Measurements from ENCODE around the gene NT5C1A. TPM values are rescaled to one million over a fixed set of nuclear protein-coding genes. Genes with fewer than 3 reads are reported as not detected.
A peak's percentile ranks its signal among the peaks of the same experiment; 100 is the strongest.

The NT5C1A gene
- total and polyA plus RNA-seq, 3 experiments from 2014 or later, result not detected

DNA sequence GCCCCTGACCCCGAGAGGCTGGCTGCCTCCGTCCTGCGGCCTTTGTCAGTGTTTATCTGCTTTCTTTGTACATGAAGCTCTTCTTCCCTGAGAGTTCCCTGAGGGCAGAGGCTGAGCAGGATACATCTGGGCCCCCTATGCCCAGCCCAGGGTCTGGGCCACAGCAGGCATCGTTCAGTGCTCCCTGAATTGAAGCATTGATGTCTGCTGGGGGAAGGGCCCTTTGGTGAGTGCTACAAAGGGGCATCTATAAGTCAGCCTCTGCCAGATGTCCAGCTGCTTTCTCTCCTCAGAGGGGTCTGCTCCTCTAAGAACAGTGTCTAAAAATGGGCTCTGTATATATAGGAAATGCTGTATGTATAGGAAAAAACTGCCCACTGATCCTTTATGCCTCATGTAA, 34.5 kb downstream of the NT5C1A start:
- no peak overlapping the region for H3K27ac Mint-ChIP-seq
- no peaks in the 10 kb centered on the region for H3K9me3 Mint-ChIP-seq
- H3K27me3 Mint-ChIP-seq, result peaks cover 26 to 64% of the 10 kb centered on the region in 2 donors
- H3K4me3 ChIP-seq (ENCODE audit: low read length), result no peak overlapping the region
- H3K36me3 ChIP-seq (ENCODE audit: insufficient read depth, low read length), result no peaks in the 10 kb centered on the region
- CTCF ChIA-PET, result interaction anchor here (1.0 kb wide), 1 partner anchor 11 kb away, joined by 3 read pairs; no protein-coding TSS in a partner anchor
- POLR2A ChIA-PET, result no interaction called here
- peaks cover 16% of the 10 kb centered on the region for H3K27me3 ChIP-seq (ENCODE audit: insufficient read depth, low read length, poor library complexity, severe bottlenecking)
- no peak overlapping the region for H3K27ac ChIP-seq (ENCODE audit: low read depth, low read length)
- no peak overlapping the region for H3K4me3 Mint-ChIP-seq
- peaks cover 1 to 5% (median 3%) of the 10 kb centered on the region in 3 donors for H3K4me1 Mint-ChIP-seq
- no peak for DNase-seq
- H3K36me3 Mint-ChIP-seq, result no peaks in the 10 kb centered on the region
- no peaks in the 10 kb centered on the region for H3K4me1 ChIP-seq (ENCODE audit: insufficient read depth, low read length)
- H3K9me3 ChIP-seq (ENCODE audit: low read length), result no peaks in the 10 kb centered on the region

DNA sequence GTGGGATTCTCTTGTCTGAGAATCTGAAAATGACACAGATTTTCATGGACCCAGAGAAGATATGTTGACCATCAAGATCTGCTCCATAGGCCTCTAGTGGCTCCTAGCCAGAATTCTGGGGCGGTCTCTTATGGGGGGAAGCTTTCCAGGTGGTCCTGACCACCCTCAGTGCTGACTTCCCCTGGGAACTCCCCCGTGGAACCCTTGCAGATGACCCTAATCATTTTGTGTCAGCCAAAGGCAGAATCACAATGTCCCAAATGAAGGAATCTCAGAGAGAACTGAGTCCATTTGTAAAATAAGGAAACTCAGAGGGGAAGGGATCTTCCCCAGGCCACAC, 36.1 kb downstream of the NT5C1A start:
- Mint-ChIP-seq H3K27ac (no peak overlapping the region), H3K27me3 (peaks cover 29 to 64% of the 10 kb centered on the region in 2 donors)

DNA sequence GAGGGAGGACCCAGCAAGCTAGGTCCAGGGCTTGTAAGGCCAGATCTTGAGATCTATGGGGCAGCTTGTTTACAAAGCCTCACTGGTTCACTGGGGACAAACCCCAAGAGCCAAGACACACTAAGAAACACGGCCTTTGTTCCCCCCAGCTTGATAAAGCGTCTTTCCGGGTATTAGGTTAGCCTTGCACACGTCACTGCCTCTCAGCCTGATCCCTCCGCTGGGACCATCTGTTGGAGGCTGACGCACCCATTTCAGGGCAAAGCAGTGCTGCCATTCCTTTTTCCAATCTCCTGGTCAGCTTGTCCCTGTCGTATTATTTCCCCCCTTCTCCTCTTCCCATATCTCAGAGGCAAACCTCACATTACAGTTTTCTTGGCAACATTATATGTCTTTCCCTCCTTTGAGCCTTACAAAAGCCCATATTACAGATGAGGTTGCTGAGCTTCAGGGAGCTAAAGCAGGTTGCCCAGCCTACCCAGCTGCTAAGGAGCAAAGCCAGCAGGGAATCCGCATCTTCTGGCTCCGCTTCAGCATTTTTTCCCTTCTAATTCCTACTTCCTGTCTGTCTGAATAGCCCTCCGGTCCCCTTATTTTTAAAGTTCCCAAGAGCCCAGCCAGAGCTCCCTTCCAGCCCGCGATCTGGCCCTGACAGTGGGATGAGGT, 36.6 kb downstream of the NT5C1A start:
- H3K9me3 ChIP-seq (ENCODE audit: low read length), result no peaks in the 10 kb centered on the region
- H3K27me3 ChIP-seq (ENCODE audit: insufficient read depth, low read length, poor library complexity, severe bottlenecking), result peaks cover 16% of the 10 kb centered on the region
- H3K4me1 ChIP-seq (ENCODE audit: insufficient read depth, low read length), result no peaks in the 10 kb centered on the region
- ChIA-PET CTCF (interaction anchor here (1.3 to 1.6 kb wide), 2 partner anchors 22 to 30 kb away, joined by 4 to 9 read pairs; no protein-coding TSS in a partner anchor), POLR2A (no interaction called here)
- H3K9me3 Mint-ChIP-seq, result no peaks in the 10 kb centered on the region
- H3K36me3 Mint-ChIP-seq, result no peaks in the 10 kb centered on the region
- H3K27me3 Mint-ChIP-seq, result peaks cover 29 to 60% of the 10 kb centered on the region in 2 donors
- no peaks in the 10 kb centered on the region for H3K36me3 ChIP-seq (ENCODE audit: insufficient read depth, low read length)
- no peak overlapping the region for H3K27ac Mint-ChIP-seq
- H3K4me3 ChIP-seq (ENCODE audit: low read length), result no peak overlapping the region
- no peak for DNase-seq
- H3K4me3 Mint-ChIP-seq, result no peak overlapping the region
- no peak overlapping the region for H3K27ac ChIP-seq (ENCODE audit: low read depth, low read length)
- H3K4me1 Mint-ChIP-seq, result peaks cover 1 to 5% (median 3%) of the 10 kb centered on the region in 3 donors

More for the DNA sequence above, 36.1 kb downstream of the NT5C1A start:
- Mint-ChIP-seq H3K36me3 (no peaks in the 10 kb centered on the region), H3K4me3 (no peak overlapping the region), H3K4me1 (peaks cover 1 to 5% (median 3%) of the 10 kb centered on the region in 3 donors), H3K9me3 (no peaks in the 10 kb centered on the region)
- Histone ChIP-seq H3K27ac (ENCODE audit: low read depth, low read length) (no peak overlapping the region), H3K4me3 (ENCODE audit: low read length) (no peak overlapping the region), H3K36me3 (ENCODE audit: insufficient read depth, low read length) (no peaks in the 10 kb centered on the region), H3K27me3 (ENCODE audit: insufficient read depth, low read length, poor library complexity, severe bottlenecking) (peaks cover 16% of the 10 kb centered on the region), H3K9me3 (ENCODE audit: low read length) (no peaks in the 10 kb centered on the region), H3K4me1 (ENCODE audit: insufficient read depth, low read length) (no peaks in the 10 kb centered on the region)
- ChIA-PET CTCF (no interaction called here), POLR2A (no interaction called here)
- no peak for DNase-seq

DNA sequence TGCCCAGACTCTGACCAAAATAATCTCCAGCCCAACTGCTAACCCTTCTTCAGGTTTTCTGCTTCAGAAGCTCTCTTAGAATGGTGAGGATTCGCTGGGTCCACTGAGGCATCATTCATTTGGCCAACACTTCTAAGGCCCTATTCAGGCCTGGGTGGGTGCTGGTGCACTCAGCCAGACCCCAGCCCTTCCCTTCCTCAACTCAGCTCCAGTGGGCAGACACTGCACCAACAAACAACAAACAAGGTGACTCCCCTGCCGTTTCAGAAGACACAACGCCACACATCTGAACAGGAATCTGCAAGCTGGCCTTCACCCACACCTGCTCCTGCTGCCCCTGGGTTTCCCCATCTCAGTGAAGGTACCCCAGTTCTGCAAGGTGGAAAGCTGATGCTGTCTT, 38.5 kb downstream of the NT5C1A start:
- Histone ChIP-seq H3K36me3 (ENCODE audit: insufficient read depth, low read length) (no peaks in the 10 kb centered on the region), H3K27ac (ENCODE audit: low read depth, low read length) (no peak overlapping the region), H3K4me3 (ENCODE audit: low read length) (no peak overlapping the region), H3K27me3 (ENCODE audit: insufficient read depth, low read length, poor library complexity, severe bottlenecking) (peaks cover 8% of the 10 kb centered on the region), H3K4me1 (ENCODE audit: insufficient read depth, low read length) (no peaks in the 10 kb centered on the region), H3K9me3 (ENCODE audit: low read length) (no peaks in the 10 kb centered on the region)
- Mint-ChIP-seq H3K9me3 (no peaks in the 10 kb centered on the region), H3K36me3 (no peaks in the 10 kb centered on the region), H3K27me3 (peaks cover 19 to 52% of the 10 kb centered on the region in 2 donors), H3K27ac (peak overlapping the region in 1 of 8 donors; percentile 20), H3K4me1 (no peaks in the 10 kb centered on the region), H3K4me3 (no peak overlapping the region)
- ChIA-PET POLR2A (no interaction called here), CTCF (no interaction called here)
- no peak for DNase-seq

DNA sequence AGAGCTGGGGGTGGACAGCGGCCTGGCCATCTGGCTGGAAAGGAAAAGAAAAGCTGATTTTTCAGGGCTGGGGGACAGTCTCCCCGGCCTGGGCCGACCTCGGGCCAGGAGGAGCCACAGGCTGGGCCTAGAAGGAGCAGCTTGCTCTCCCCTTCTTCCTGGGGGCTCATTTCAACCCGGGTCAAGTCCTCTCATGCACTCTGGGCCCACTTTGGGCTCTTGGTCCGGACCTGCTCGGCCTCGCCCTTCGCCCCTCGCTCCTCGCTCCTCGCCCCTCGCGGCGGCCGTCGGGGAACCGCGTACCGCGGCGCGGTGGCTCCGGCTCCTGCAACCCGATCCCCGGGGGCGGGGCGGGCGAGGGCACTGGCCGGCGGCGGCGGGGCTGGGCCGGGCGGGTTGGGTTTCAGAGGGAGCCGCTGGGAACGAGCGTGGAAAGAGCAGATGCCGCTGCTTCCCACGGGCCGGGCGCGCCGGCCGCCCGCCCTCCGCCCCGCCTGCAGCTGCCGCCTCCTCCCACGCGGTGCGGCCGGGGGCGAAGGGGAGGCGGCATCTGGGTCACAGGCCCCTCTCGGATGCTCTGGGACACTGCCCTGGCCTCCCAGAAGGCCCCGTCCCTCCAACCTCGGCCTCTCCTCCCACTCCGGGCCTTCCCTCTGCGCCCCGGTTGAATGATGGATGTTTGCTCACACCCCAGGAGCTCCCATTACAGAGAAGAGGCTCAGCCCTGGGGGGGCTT, 39.1 kb downstream of the NT5C1A start:
- no peak overlapping the region for H3K4me3 ChIP-seq (ENCODE audit: low read length)
- POLR2A ChIA-PET, result no interaction called here
- H3K9me3 ChIP-seq (ENCODE audit: low read length), result no peaks in the 10 kb centered on the region
- no peaks in the 10 kb centered on the region for H3K36me3 ChIP-seq (ENCODE audit: insufficient read depth, low read length)
- Mint-ChIP-seq H3K27me3 (peaks cover 14 to 47% of the 10 kb centered on the region in 2 donors), H3K4me1 (no peaks in the 10 kb centered on the region), H3K36me3 (no peaks in the 10 kb centered on the region), H3K4me3 (no peak overlapping the region), H3K27ac (no peak overlapping the region), H3K9me3 (no peaks in the 10 kb centered on the region)
- H3K4me1 ChIP-seq (ENCODE audit: insufficient read depth, low read length), result no peaks in the 10 kb centered on the region
- peaks cover 3% of the 10 kb centered on the region for H3K27me3 ChIP-seq (ENCODE audit: insufficient read depth, low read length, poor library complexity, severe bottlenecking)
- CTCF ChIA-PET, result no interaction called here
- no peak overlapping the region for H3K27ac ChIP-seq (ENCODE audit: low read depth, low read length)
- DNase-seq, result no peak

DNA sequence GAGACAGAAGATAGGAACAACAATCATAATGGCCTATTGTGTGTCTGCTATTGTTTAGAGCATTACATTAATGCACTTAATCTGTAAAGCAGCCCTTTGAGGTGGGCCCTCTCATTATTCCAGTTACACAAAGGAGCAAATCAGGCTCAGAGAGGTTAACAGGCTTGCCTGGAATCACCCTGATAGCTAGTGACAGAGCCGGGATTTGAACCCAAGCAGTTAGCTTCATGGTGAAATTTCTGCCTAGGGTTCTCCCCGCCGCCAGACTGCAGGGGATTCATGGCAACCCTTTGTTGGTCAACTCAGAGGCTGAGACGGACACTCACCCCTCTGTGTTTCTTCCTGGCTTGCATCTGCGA, 39.6 kb downstream of the NT5C1A start:
- Mint-ChIP-seq H3K9me3 (no peaks in the 10 kb centered on the region), H3K27me3 (peaks cover 12 to 41% of the 10 kb centered on the region in 2 donors)
- POLR2A ChIA-PET, result no interaction called here

DNA sequence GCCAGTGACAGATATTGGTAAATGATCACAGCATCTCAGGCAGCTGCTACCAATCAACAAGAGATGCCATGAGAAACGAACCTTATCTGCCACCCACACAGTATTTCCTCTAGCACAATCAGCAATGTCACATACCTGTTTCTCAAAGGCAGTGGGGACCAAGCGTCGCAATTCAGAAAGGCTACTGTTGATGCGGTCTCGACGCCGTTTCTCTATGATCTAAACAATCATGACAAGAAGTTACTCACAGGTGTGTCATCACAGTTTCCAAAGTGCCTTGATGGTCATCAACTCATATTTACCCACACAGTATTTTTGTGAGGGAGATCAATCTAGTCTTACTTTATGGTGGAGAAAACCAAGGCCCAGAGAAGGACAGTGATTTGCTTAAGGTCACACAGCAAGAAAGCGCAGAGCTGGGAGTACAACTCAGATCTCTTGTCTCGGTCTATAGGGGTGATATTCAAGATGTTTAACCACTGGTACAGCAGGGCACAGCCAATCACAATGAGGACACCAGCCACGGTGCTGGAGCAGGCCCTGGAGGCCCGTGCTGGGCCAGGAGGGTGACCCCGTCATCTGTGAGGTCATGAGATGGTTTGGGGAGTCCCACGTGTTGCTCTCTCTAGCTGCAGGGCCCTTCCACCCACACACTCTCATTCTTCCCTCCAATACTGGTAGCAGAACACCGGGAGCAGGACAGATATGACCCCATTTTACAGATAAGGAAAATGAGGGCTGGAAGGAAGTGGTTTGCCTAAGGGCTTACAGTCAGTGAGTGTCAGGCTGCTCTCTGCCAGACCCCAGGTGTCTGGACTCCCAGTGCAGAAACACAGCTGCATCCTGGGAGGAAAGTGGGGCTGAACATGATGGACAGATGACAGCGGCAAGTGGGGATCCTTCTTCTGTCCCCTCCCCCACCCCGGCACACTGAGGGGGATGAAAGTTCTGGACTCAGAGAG, 40.3 kb downstream of the NT5C1A start:
- no peak overlapping the region for H3K4me3 Mint-ChIP-seq
- no peak for DNase-seq
- no peaks in the 10 kb centered on the region for H3K9me3 ChIP-seq (ENCODE audit: low read length)
- H3K27ac ChIP-seq (ENCODE audit: low read depth, low read length), result no peak overlapping the region
- H3K27me3 ChIP-seq (ENCODE audit: insufficient read depth, low read length, poor library complexity, severe bottlenecking), result no peaks in the 10 kb centered on the region
- ChIA-PET POLR2A (no interaction called here), CTCF (no interaction called here)
- peaks cover 12 to 35% of the 10 kb centered on the region in 2 donors for H3K27me3 Mint-ChIP-seq
- H3K9me3 Mint-ChIP-seq, result no peaks in the 10 kb centered on the region
- H3K4me1 ChIP-seq (ENCODE audit: insufficient read depth, low read length), result no peaks in the 10 kb centered on the region
- no peaks in the 10 kb centered on the region for H3K4me1 Mint-ChIP-seq
- no peak overlapping the region for H3K4me3 ChIP-seq (ENCODE audit: low read length)
- H3K36me3 ChIP-seq (ENCODE audit: insufficient read depth, low read length), result no peaks in the 10 kb centered on the region
- peak overlapping the region in 2 of 8 donors; percentile 31 to 43 for H3K27ac Mint-ChIP-seq
- no peaks in the 10 kb centered on the region for H3K36me3 Mint-ChIP-seq

More for the DNA sequence above, 39.6 kb downstream of the NT5C1A start:
- Histone ChIP-seq H3K27me3 (ENCODE audit: insufficient read depth, low read length, poor library complexity, severe bottlenecking) (no peaks in the 10 kb centered on the region), H3K27ac (ENCODE audit: low read depth, low read length) (no peak overlapping the region), H3K4me1 (ENCODE audit: insufficient read depth, low read length) (no peaks in the 10 kb centered on the region), H3K9me3 (ENCODE audit: low read length) (no peaks in the 10 kb centered on the region), H3K4me3 (ENCODE audit: low read length) (no peak overlapping the region), H3K36me3 (ENCODE audit: insufficient read depth, low read length) (no peaks in the 10 kb centered on the region)
- CTCF ChIA-PET, result no interaction called here
- no peaks in the 10 kb centered on the region for H3K36me3 Mint-ChIP-seq
- DNase-seq, result no peak
- no peak overlapping the region for H3K27ac Mint-ChIP-seq
- H3K4me1 Mint-ChIP-seq, result no peaks in the 10 kb centered on the region
- H3K4me3 Mint-ChIP-seq, result no peak overlapping the region
